Glomerular visceral epithelial cell (primary cell): ENCODE measurements around the gene ZBTB17.
"Not testable (repeated sequence)": the region's sequence is repeated elsewhere in the genome, so short reads cannot be mapped to it uniquely, and the experiment has no call there.

Experiments
- DNase-seq: peaks from one replicate; pipeline ENCODE4 v3.0.0-alpha.2; 2016; ENCODE audit errors: extremely low spot score

ZBTB17 gene

GRCh38 chr1:15988856-15989736 lies 13.2 kb upstream of the ZBTB17 start:
- DNase-seq, result no peak

- peak; percentile 59 for DNase-seq
Observed at GRCh38 chr1:15985611-15986297, 9.9 kb upstream of the ZBTB17 start.

GRCh38 chr1:15983275-15983674 lies 7.4 kb upstream of the ZBTB17 start:
- no peak for DNase-seq

DNA sequence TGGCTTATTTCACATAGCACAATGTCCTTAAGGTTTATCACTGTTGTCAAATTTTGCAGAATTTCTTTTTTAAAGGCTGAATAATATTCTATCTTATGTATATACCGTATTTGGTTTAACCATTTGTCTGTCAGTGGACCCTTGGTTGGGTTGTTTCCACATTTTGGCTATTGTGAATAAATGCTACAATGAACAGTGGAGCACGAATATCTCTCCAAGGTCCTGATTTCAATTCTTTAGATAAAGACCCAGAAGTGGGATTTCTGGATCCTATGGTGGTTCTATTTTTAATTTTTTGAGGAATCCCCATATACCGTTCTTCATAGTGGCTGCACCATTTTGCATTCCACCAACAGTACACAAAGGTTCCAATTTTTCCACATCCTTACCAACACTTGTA lies 5.8 kb upstream of the ZBTB17 start:
- DNase-seq, result no peak

- not testable (repeated sequence) for DNase-seq
Observed at GRCh38 chr1:15977947-15978346, 2.0 kb upstream of the ZBTB17 start.

GRCh38 chr1:15975358-15975804 lies 520 bp downstream of the ZBTB17 start:
- peak; percentile 66 for DNase-seq

- no peak for DNase-seq
Observed at GRCh38 chr1:15974855-15975254, 1.0 kb downstream of the ZBTB17 start.

DNA sequence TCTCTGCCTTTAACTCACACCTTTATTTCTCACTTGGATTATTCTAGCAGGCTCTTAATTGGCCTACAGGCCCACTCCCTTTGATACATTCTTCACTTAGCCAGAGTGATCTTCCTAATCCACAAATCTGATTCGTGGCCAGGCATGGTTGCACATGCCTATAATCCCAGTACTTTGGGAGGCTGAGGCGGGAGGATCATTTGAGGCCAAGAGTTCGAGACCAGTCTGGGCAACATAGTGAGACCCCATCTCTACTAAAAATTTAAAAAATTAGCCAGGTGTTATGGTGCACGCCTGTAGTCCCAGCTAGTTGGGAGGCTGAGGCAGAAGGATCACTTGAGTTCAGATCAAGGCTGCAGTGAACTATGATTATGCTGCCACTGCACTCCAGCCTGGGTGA lies 2.1 kb downstream of the ZBTB17 start:
- no peak for DNase-seq

- no peak for DNase-seq
Observed at GRCh38 chr1:15972409-15972808, 3.5 kb downstream of the ZBTB17 start.

DNA sequence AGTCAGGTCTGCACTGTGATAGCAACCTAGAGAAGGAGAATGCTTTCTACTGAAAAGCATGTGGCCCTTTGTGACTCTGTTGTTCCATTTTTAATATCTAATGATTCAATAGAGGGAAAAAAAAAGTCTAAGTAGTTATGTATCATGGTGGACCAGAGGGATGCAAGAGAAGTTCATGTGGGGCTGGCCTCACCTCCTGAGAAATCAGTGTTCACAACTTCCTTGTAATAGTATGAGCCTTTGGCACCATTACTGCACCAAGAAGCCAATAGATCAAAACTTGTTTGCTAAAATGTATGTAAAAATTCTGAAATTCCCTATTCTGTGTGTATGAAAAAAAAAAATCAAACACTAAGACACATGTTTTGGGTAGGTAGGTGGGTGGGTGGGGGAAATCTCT lies 5.0 kb downstream of the ZBTB17 start:
- DNase-seq, result no peak

GRCh38 chr1:15969321-15969880 lies 6.5 kb downstream of the ZBTB17 start:
- DNase-seq, result no peak

DNA sequence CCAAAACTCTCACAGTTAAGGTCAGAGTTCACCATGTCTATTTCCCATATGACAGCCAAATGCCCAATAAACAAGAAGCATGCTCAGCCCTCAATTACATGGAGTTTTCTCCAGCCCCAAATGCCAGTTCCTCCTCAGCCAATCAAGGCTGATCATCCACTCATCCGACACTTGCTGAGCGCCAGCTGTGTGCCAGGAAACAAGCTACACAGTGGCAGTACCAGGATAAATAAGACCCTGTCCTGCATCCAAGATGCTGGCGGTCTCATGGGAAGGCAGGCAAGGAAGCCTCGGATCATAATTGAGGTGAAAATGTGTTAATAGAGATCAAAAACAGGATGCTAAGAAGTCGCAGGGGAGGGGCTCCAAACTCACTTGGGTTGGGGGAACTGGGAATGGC lies 7.7 kb downstream of the ZBTB17 start:
- no peak for DNase-seq

DNA sequence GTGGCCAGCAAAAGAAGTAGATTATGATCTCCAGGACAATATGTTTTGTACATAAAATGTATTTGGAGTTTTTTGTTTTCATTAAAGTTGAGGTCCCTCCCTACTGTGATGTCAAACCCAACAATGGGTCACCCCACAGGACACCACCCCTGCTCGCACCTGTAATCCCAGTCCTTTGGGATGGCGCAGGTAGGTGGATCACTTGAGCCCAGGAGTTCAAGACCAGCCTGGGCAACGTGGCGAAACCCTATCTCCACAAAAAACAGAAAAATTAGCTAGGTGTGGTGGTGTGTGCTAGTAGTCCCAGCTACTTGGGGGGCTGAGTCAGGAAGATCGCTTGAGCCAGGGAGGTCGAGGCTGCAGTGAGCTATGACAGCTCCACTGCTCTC lies 9.0 kb downstream of the ZBTB17 start:
- no peak for DNase-seq

GRCh38 chr1:15966081-15966955 lies 9.6 kb downstream of the ZBTB17 start:
- DNase-seq, result peak; percentile 64

DNA sequence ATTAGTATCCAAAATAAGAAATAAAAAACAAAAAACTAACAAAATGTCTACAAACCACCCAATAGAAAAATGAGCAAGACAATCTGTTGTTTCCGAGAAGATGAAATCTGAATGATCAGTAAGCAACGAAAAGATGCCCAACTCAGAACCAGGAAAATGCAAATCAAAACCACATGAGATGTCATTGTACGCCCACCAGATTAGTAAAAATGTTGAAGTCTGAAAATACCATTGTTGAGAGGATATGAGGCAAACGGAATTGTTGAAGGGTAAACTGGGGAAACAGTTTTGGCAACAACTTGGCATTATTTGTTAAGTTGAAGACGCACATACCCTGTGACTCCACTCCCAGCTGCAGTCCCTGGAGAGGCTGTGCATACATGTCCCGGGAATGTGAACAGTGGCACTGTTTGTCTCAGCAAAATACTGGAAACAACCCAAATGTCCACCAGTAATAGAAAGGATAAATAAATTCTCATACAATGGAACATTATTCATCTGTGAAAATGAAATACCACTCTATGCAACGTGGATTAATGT lies 10.6 kb downstream of the ZBTB17 start:
- DNase-seq, result no peak

GRCh38 chr1:15963968-15964648 lies 11.8 kb downstream of the ZBTB17 start:
- no peak for DNase-seq

- DNase-seq, result no peak
Observed at GRCh38 chr1:15963363-15963967, 12.4 kb downstream of the ZBTB17 start.

DNA sequence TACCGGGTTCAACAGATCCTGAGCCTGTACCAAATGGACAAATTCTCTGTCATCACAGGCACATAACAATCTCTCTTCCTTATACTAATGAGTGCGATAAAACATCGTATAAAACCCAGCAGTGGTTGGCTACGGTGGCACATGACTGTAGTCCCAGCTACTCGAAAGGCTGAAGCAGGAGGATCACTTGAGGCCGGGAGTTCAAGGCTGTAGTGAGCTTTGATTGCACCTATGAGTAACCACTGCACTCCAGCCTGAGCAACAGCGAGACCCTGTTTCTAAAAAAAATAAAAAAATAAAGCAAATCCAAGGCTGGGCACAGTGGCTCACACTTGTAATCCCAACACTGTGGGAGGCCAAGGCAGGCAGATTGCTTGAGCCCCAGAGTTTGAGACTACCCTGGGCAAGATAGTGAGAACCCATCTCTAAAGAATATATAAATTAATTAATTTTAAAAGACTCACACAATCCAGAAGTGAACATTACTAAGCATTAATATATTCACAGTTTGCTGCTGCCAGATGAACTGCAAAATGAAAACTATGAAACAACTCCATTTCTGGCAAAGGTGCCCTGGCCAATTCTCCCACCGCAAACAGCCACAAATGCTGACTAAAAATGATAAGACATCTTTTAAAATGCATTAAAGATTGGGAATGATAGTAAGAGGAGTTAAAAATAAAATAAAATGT lies 13.1 kb downstream of the ZBTB17 start:
- no peak for DNase-seq

GRCh38 chr1:15962176-15962575 lies 13.7 kb downstream of the ZBTB17 start:
- DNase-seq, result no peak

DNA sequence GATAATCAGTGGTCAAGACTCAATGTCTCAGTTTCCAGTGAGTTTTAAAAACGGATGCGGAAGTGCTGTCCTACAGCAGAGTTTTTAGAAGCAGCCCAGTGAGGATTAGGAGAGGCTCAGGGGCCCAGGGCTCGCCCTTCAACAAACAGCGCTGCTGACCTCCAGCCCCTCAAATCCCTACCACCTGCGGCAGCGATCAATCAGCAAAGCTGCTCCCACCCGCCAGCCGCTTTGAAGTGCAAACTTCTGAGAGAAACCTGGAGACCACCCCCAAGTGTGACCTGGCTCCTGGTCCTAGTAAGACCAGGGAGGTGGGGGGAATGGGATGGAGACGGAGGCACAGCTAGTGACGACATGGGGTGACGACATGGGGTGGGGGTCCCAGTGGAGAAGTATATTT lies 14.4 kb downstream of the ZBTB17 start:
- no peak for DNase-seq
